Measurements from ENCODE around the gene GGT1. TPM values are rescaled to one million over a fixed set of nuclear protein-coding genes. Genes with fewer than 3 reads are reported as not detected.

The GGT1 gene
- total RNA-seq, 4 donors from 2014 or later: 4.1 to 9.6 TPM; not detected in 2

- no peaks in the 10 kb centered on the region for H3K36me3 ChIP-seq
- no peaks in the 10 kb centered on the region for H3K27me3 ChIP-seq
- no peak overlapping the region for H3K27ac ChIP-seq
- TF ChIP-seq CTCF (IDR thresholded peaks at IDR 0.05) (no peak), POLR2A (IDR thresholded peaks at IDR 0.05) (no peak)
- H3K4me1 ChIP-seq: no peaks in the 10 kb centered on the region
- no peak for DNase-seq
- no peak overlapping the region for H3K4me3 ChIP-seq
- H3K9me3 ChIP-seq: no peaks in the 10 kb centered on the region
- intact Hi-C loops (cut with DNase I; ENCODE audit: low total_unique reads): no loop called here
These were observed 22.7 kb upstream of the GGT1 start for GRCh38 chr22:24580276-24580675.

- no peak overlapping the region for H3K27ac ChIP-seq
- DNase-seq: no peak
- TF ChIP-seq CTCF (IDR thresholded peaks at IDR 0.05) (no peak), POLR2A (IDR thresholded peaks at IDR 0.05) (no peak)
- H3K27me3 ChIP-seq: no peaks in the 10 kb centered on the region
- no peaks in the 10 kb centered on the region for H3K36me3 ChIP-seq
- intact Hi-C loops (cut with DNase I; ENCODE audit: low total_unique reads): no loop called here
- H3K4me3 ChIP-seq: no peak overlapping the region
- no peaks in the 10 kb centered on the region for H3K9me3 ChIP-seq
- H3K4me1 ChIP-seq: no peaks in the 10 kb centered on the region
These were observed 20.8 kb upstream of the GGT1 start for GRCh38 chr22:24582056-24582814.

- Histone ChIP-seq H3K36me3 (no peaks in the 10 kb centered on the region), H3K9me3 (no peaks in the 10 kb centered on the region), H3K4me3 (peak overlapping the region in 1 of 2 donors; percentile 12), H3K27me3 (no peaks in the 10 kb centered on the region), H3K4me1 (no peaks in the 10 kb centered on the region), H3K27ac (peak overlapping the region; percentile 20 to 75)
- no peak for TF ChIP-seq POLR2A (IDR thresholded peaks at IDR 0.05)
- no peak for TF ChIP-seq CTCF (IDR thresholded peaks at IDR 0.05)
- intact Hi-C loops (cut with DNase I; ENCODE audit: low total_unique reads): no loop called here
- DNase-seq: no peak
These were observed 19.5 kb upstream of the GGT1 start for GRCh38 chr22:24583221-24584165.

- H3K27ac ChIP-seq: peak overlapping the region; percentile 20 to 75
- TF ChIP-seq POLR2A (IDR thresholded peaks at IDR 0.05) (no peak), CTCF (IDR thresholded peaks at IDR 0.05) (no peak)
- no peaks in the 10 kb centered on the region for H3K9me3 ChIP-seq
- no peaks in the 10 kb centered on the region for H3K27me3 ChIP-seq
- H3K4me3 ChIP-seq: no peak overlapping the region
- intact Hi-C loops (cut with DNase I; ENCODE audit: low total_unique reads): no loop called here
- DNase-seq: no peak
- no peaks in the 10 kb centered on the region for H3K4me1 ChIP-seq
- H3K36me3 ChIP-seq: no peaks in the 10 kb centered on the region
These were observed 18.7 kb upstream of the GGT1 start for GRCh38 chr22:24584166-24584790.
